ENCODE data around the gene MTERF4.

Gene MTERF4

GRCh38 chr2:241125626-241126025, 23.5 kb upstream of the MTERF4 start:
- peak; percentile 18 for ATAC-seq
- Mint-ChIP-seq H3K9me3 (peaks cover 9% of the 10 kb centered on the region), H3K27ac (peak overlapping the region; percentile 100), H3K27me3 (no peaks in the 10 kb centered on the region), H3K4me3 (peak overlapping the region; percentile 62), H3K36me3 (peaks cover 84% of the 10 kb centered on the region), H3K4me1 (peaks cover 61% of the 10 kb centered on the region)

- peaks cover 44% of the 10 kb centered on the region for H3K4me1 Mint-ChIP-seq
- H3K9me3 Mint-ChIP-seq: peaks cover 9% of the 10 kb centered on the region
- peaks cover 79% of the 10 kb centered on the region for H3K36me3 Mint-ChIP-seq
- no peaks in the 10 kb centered on the region for H3K27me3 Mint-ChIP-seq
- H3K27ac Mint-ChIP-seq: peak overlapping the region; percentile 100
- H3K4me3 Mint-ChIP-seq: peak overlapping the region; percentile 47
- ATAC-seq: peak; percentile 25
Measured at GRCh38 chr2:241123816-241124536, 21.9 kb upstream of the MTERF4 start.

DNA sequence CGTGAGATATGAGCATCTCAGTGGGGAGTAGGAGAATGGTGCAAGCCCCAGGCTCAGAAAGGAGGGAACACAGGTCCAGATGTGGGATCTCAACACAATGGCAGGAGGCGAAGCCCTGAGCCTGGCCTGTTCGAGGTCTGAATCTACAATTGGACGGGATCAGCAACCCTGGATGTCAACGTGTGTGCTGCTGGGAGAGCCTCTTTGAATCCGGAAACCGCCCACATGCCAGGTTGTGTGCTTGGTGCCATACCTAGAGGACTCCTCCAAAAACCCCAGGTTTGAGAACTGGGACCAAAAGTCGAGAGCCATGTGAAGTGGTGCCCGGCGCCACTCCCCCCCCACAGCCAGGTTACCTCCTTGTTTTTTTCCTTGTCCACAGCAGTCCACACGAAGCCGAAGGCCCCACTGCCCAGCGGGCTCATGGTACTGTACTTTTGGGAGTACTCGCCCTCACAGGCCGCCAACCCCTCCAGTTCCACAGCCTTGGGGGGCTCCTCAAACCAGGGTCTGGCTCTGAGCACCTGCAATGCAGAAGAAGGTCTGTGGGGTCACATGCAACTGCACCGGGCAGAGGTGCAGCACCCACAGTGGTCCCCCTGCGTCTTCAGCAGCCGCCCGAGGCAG, 20.4 kb upstream of the MTERF4 start:
- peaks cover 77% of the 10 kb centered on the region for H3K36me3 Mint-ChIP-seq
- peaks cover 42% of the 10 kb centered on the region for H3K4me1 Mint-ChIP-seq
- no peak for ATAC-seq
- no peaks in the 10 kb centered on the region for H3K27me3 Mint-ChIP-seq
- H3K27ac Mint-ChIP-seq: peak overlapping the region; percentile 57
- H3K9me3 Mint-ChIP-seq: peaks cover 4% of the 10 kb centered on the region
- no peak overlapping the region for H3K4me3 Mint-ChIP-seq

GRCh38 chr2:241121008-241121407, 18.9 kb upstream of the MTERF4 start:
- Mint-ChIP-seq H3K36me3 (peaks cover 77% of the 10 kb centered on the region), H3K4me3 (no peak overlapping the region), H3K9me3 (peaks cover 4% of the 10 kb centered on the region), H3K27me3 (no peaks in the 10 kb centered on the region), H3K4me1 (peaks cover 33% of the 10 kb centered on the region), H3K27ac (peak overlapping the region; percentile 40)
- no peak for ATAC-seq

- ATAC-seq: no peak
- H3K9me3 Mint-ChIP-seq: peaks cover 4% of the 10 kb centered on the region
- H3K27ac Mint-ChIP-seq: peak overlapping the region; percentile 40
- no peak overlapping the region for H3K4me3 Mint-ChIP-seq
- peaks cover 77% of the 10 kb centered on the region for H3K36me3 Mint-ChIP-seq
- H3K27me3 Mint-ChIP-seq: no peaks in the 10 kb centered on the region
- H3K4me1 Mint-ChIP-seq: peaks cover 30% of the 10 kb centered on the region
Measured at GRCh38 chr2:241120440-241120839, 18.4 kb upstream of the MTERF4 start.

- H3K9me3 Mint-ChIP-seq: peaks cover 4% of the 10 kb centered on the region
- H3K27ac Mint-ChIP-seq: peak overlapping the region; percentile 3
- ATAC-seq: no peak
- H3K27me3 Mint-ChIP-seq: no peaks in the 10 kb centered on the region
- peaks cover 85% of the 10 kb centered on the region for H3K36me3 Mint-ChIP-seq
- H3K4me1 Mint-ChIP-seq: peaks cover 31% of the 10 kb centered on the region
- no peak overlapping the region for H3K4me3 Mint-ChIP-seq
Measured at GRCh38 chr2:241118737-241119505, 16.8 kb upstream of the MTERF4 start.

- Mint-ChIP-seq H3K4me3 (no peak overlapping the region), H3K27ac (peak overlapping the region; percentile 3)
Measured at GRCh38 chr2:241116606-241117560, 14.8 kb upstream of the MTERF4 start.

DNA sequence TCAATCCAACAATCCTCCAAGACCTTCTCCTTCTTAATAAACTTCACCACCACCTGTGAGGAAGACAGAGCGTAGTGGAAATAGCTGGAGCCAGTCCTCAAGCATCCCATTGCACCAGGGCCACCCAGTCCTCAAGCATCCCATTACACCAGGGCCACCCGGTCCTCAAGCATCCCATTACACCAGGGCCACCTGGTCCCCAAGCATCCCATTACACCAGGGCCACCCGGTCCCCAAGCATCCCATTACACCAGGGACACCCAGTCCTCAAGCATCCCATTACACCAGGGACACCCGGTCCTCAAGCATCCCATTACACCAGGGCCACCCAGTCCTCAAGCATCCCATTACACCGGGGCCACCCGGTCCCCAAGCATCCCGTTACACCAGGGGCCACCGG, 13.3 kb upstream of the MTERF4 start:
- peak overlapping the region; percentile 50 for H3K27ac Mint-ChIP-seq
- no peaks in the 10 kb centered on the region for H3K9me3 Mint-ChIP-seq
- H3K27me3 Mint-ChIP-seq: no peaks in the 10 kb centered on the region
- H3K4me1 Mint-ChIP-seq: peaks cover 56% of the 10 kb centered on the region
- no peak overlapping the region for H3K4me3 Mint-ChIP-seq
- peaks cover 70% of the 10 kb centered on the region for H3K36me3 Mint-ChIP-seq
- ATAC-seq: no peak

More at GRCh38 chr2:241116606-241117560, 14.8 kb upstream of the MTERF4 start:
- ATAC-seq: no peak
- Mint-ChIP-seq H3K9me3 (peaks cover 4% of the 10 kb centered on the region), H3K27me3 (no peaks in the 10 kb centered on the region), H3K36me3 (peaks cover 82% of the 10 kb centered on the region), H3K4me1 (peaks cover 40% of the 10 kb centered on the region)

- Mint-ChIP-seq H3K27ac (peak overlapping the region; percentile 50), H3K36me3 (peaks cover 64% of the 10 kb centered on the region), H3K4me1 (peaks cover 61% of the 10 kb centered on the region), H3K27me3 (no peaks in the 10 kb centered on the region), H3K4me3 (no peak overlapping the region), H3K9me3 (no peaks in the 10 kb centered on the region)
- no peak for ATAC-seq
Measured at GRCh38 chr2:241114836-241115235, 12.7 kb upstream of the MTERF4 start.

- Mint-ChIP-seq H3K36me3 (peaks cover 68% of the 10 kb centered on the region), H3K27ac (peak overlapping the region; percentile 91), H3K4me1 (peaks cover 72% of the 10 kb centered on the region), H3K4me3 (peak overlapping the region; percentile 71), H3K27me3 (no peaks in the 10 kb centered on the region), H3K9me3 (peaks cover 2% of the 10 kb centered on the region)
- ATAC-seq: no peak
Measured at GRCh38 chr2:241112592-241112991, 10.5 kb upstream of the MTERF4 start.

GRCh38 chr2:241112046-241112445, 10.0 kb upstream of the MTERF4 start:
- H3K36me3 Mint-ChIP-seq: peaks cover 68% of the 10 kb centered on the region
- no peak for ATAC-seq
- H3K27ac Mint-ChIP-seq: peak overlapping the region; percentile 91
- peaks cover 2% of the 10 kb centered on the region for H3K9me3 Mint-ChIP-seq
- peak overlapping the region; percentile 71 for H3K4me3 Mint-ChIP-seq
- no peaks in the 10 kb centered on the region for H3K27me3 Mint-ChIP-seq
- H3K4me1 Mint-ChIP-seq: peaks cover 70% of the 10 kb centered on the region

DNA sequence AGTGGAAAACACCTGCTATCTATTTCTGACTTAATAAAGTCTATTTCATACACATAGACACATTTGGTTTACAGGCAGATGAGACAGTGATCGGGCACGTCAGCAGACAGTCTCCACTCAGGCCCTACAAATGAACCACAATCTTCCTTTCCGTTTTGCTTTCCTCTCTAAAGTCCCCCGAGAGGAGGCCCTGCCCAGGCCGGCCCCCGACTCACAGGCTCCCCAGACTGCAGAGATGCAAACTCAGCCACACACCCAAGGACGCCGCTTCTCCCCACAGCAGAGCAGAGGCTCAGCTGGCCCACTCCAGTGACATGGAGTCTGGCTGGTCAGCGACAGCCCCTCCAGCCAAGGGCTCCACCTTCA, 9.3 kb upstream of the MTERF4 start:
- peaks cover 68% of the 10 kb centered on the region for H3K36me3 Mint-ChIP-seq
- peaks cover 67% of the 10 kb centered on the region for H3K4me1 Mint-ChIP-seq
- H3K4me3 Mint-ChIP-seq: peak overlapping the region; percentile 71
- H3K9me3 Mint-ChIP-seq: peaks cover 2% of the 10 kb centered on the region
- peak overlapping the region; percentile 91 for H3K27ac Mint-ChIP-seq
- H3K27me3 Mint-ChIP-seq: no peaks in the 10 kb centered on the region
- ATAC-seq: peak; percentile 86

GRCh38 chr2:241110607-241111439, 8.7 kb upstream of the MTERF4 start:
- Mint-ChIP-seq H3K27me3 (no peaks in the 10 kb centered on the region), H3K9me3 (peaks cover 2% of the 10 kb centered on the region), H3K36me3 (peaks cover 64% of the 10 kb centered on the region), H3K4me1 (peaks cover 66% of the 10 kb centered on the region), H3K27ac (peak overlapping the region; percentile 91), H3K4me3 (peak overlapping the region; percentile 71)
- ATAC-seq: peak; percentile 89

- peak; percentile 2 for ATAC-seq
- Mint-ChIP-seq H3K27me3 (no peaks in the 10 kb centered on the region), H3K36me3 (peaks cover 61% of the 10 kb centered on the region)
Measured at GRCh38 chr2:241110089-241110606, 8.1 kb upstream of the MTERF4 start.

More at GRCh38 chr2:241110089-241110606, 8.1 kb upstream of the MTERF4 start:
- peaks cover 2% of the 10 kb centered on the region for H3K9me3 Mint-ChIP-seq
- H3K27ac Mint-ChIP-seq: peak overlapping the region; percentile 91
- H3K4me1 Mint-ChIP-seq: peaks cover 60% of the 10 kb centered on the region
- peak overlapping the region; percentile 71 for H3K4me3 Mint-ChIP-seq
